Gastroesophageal sphincter (tissue), 4 donors: ENCODE results near the gene WDR82. TPM values are rescaled to one million over a fixed set of nuclear protein-coding genes. Genes with fewer than 3 reads are reported as not detected.

ENCODE experiments used
- ATAC-seq: fragments of 150-250 bp; one replicate; pipeline ENCODE4 v1.9.1; 2016; ENCODE audit warnings: mild to moderate bottlenecking, moderate library complexity
- H3K27ac ChIP-seq, 4 donors: fragments of 200-600 bp; sonication (generic) in 3 of 4; 1 replicate in 3 of 4; 2 replicates in 1 of 4; pipeline ENCODE4 v1.5.1; 2016 to 2019
- H3K27me3 ChIP-seq: fragments of 200-600 bp; sonication (generic); one replicate; pipeline ENCODE4 v1.5.1; 2019
- H3K36me3 ChIP-seq, 2 donors: fragments of 200-600 bp; sonication (generic); one replicate each; pipeline ENCODE4 v1.5.1; 2019; ENCODE audit warnings: control low read depth in 1 of 2
- H3K4me1 ChIP-seq, 3 donors: fragments of 200-600 bp; sonication (generic); 1 replicate in 2 of 3; 2 replicates in 1 of 3; pipeline ENCODE4 v1.5.1; 2016 to 2019; ENCODE audit warnings: control low read depth in 2 of 3
- H3K4me3 ChIP-seq, 2 donors: fragments of 200-600 bp; sonication (generic); one replicate each; pipeline ENCODE4 v1.5.1; 2019; ENCODE audit warnings: mild to moderate bottlenecking in 1 of 2, moderate library complexity in 1 of 2
- H3K9me3 ChIP-seq, 3 donors: fragments of 200-600 bp; sonication (generic); one replicate each; pipeline ENCODE4 v1.5.1; 2017 to 2019; ENCODE audit warnings: control low read depth in 2 of 3
- EP300 ChIP-seq: sonication (generic); formaldehyde crosslinking; IDR thresholded peaks from one replicate; pipeline ENCODE4 v1.6.1; 2017; ENCODE audit warnings: antibody characterized with exemption, mild to moderate bottlenecking
- POLR2A ChIP-seq, 2 donors: fragments of 450-650 bp; IDR thresholded peaks; one replicate each; pipeline ENCODE4 v1.6.1; 2017; ENCODE audit warnings: antibody characterized with exemption in 2 of 2, mild to moderate bottlenecking in 2 of 2, moderate library complexity in 1 of 2
- POLR2AphosphoS5 ChIP-seq: sonication (generic); formaldehyde crosslinking; IDR thresholded peaks from one replicate; pipeline ENCODE4 v1.6.1; 2017; ENCODE audit warnings: antibody characterized with exemption
- WGBS, 2 donors: methylation state at CpG; one replicate each; pipeline ENCODE4 v1.1.5; 2018; ENCODE audit warnings: low coverage in 1 of 2; 5-methylcytosine and 5-hydroxymethylcytosine counted together
- total RNA-seq, 4 donors: library from RNA; depleted of rRNA; stranded (reverse); fragments of >200 nt; gene quantifications; one replicate each; pipeline ENCODE4 v1.1.0, GENCODE V29; 2016
- TF ChIP-seq, protein P1 (sequence below), 4 experiments: fragments of 200-600 bp in 2 of 4; fragments of 450-650 bp in 2 of 4; sonication (generic) in 1 of 4; IDR thresholded peaks; one replicate each; pipeline ENCODE4 v1.5.1; 2017 to 2019; ENCODE audit warnings: antibody characterized with exemption in 4 of 4, mild to moderate bottlenecking in 2 of 4, moderate library complexity in 2 of 4

The WDR82 gene
- total RNA-seq, 4 donors from 2014 or later: 63.7 to 92.0 (median 86.7) TPM

DNA sequence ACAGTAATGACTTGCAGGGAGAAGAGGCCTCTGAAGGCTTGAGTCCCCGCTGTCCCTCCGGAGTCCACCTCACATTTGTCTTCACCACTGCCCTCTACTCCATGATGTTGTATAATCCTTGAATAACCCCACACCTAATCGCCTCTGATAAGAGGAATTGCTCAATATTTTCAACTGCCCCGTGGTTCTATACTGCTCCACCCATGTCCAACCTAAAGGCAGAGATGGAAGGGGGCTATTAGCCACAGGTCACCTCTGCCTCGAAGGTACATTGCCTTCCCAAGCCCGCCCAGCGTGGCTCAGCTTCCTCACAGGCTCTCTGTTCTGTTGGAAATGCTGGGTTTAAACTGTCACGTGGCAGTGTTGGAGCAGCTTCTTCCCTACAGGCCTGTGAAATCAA is 65.4 kb downstream of the WDR82 start:
- Histone ChIP-seq H3K27ac (no peak overlapping the region), H3K9me3 (no peaks in the 10 kb centered on the region), H3K36me3 (peaks cover 9 to 78% of the 10 kb centered on the region in 2 donors), H3K27me3 (no peaks in the 10 kb centered on the region), H3K4me1 (peaks cover 0 to 21% (median 11%) of the 10 kb centered on the region in 3 donors), H3K4me3 (no peak overlapping the region)
- TF ChIP-seq POLR2AphosphoS5 (no peak), EP300 (no peak)
- WGBS, 2 donors: 69 to 76% methylated on average over 5 to 6 of the region's 8 CpGs
- no peak for ATAC-seq

DNA sequence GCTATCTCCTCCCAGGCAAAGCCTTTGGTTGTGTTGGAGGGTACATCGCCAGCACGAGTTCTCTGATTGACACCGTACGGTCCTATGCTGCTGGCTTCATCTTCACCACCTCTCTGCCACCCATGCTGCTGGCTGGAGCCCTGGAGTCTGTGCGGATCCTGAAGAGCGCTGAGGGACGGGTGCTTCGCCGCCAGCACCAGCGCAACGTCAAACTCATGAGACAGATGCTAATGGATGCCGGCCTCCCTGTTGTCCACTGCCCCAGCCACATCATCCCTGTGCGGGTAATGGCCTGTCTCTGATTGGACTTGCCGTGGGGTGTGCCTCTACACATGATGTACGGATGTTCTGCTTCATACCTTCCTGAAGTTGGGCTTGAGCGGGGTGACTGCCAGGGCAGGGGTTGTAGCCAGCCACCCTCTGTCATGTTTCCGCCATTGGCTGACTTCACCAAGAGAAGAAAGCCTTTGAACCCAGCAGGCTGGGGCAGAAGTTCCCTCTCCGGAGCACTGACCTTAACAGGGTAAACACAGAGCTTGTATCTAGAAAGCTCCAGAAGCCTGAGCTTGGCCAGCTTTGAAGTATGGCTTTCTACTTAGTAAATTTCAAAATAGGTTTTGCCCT is 67.1 kb downstream of the WDR82 start:
- no peak for ATAC-seq
- TF ChIP-seq, protein P1, sequence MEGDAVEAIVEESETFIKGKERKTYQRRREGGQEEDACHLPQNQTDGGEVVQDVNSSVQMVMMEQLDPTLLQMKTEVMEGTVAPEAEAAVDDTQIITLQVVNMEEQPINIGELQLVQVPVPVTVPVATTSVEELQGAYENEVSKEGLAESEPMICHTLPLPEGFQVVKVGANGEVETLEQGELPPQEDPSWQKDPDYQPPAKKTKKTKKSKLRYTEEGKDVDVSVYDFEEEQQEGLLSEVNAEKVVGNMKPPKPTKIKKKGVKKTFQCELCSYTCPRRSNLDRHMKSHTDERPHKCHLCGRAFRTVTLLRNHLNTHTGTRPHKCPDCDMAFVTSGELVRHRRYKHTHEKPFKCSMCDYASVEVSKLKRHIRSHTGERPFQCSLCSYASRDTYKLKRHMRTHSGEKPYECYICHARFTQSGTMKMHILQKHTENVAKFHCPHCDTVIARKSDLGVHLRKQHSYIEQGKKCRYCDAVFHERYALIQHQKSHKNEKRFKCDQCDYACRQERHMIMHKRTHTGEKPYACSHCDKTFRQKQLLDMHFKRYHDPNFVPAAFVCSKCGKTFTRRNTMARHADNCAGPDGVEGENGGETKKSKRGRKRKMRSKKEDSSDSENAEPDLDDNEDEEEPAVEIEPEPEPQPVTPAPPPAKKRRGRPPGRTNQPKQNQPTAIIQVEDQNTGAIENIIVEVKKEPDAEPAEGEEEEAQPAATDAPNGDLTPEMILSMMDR (IDR thresholded peaks at IDR 0.05): no peak
- no peak for TF ChIP-seq EP300
- no peak for TF ChIP-seq POLR2A (IDR thresholded peaks at IDR 0.05)
- TF ChIP-seq POLR2AphosphoS5: no peak

DNA sequence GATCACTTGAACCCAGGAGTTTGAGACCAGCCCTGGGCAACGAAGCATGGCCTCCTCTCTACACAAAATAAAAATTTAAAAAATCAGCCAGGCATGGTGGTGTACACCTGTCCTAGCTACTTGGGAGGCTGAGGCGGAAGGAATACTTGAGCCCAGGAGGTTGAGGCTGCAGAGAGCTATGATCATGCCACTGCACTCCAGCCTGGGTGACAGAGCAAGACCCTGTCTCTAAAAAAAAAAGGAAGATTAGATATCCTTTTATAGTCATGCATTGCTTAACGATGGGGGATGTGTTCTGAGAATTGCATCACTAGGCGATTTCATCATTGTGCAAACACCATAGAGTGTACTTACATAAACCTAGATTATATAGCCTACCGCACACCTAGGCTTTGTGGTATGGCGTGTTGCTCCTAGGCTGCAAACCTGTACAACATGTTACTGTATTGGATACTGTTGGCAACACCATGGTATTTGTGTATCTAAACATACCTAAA is 67.9 kb downstream of the WDR82 start:
- Histone ChIP-seq H3K9me3 (no peaks in the 10 kb centered on the region), H3K36me3 (peaks cover 15 to 100% of the 10 kb centered on the region in 2 donors), H3K27ac (no peak overlapping the region), H3K27me3 (no peaks in the 10 kb centered on the region), H3K4me1 (no peaks in the 10 kb centered on the region), H3K4me3 (no peak overlapping the region)
- TF ChIP-seq EP300 (no peak), POLR2AphosphoS5 (no peak)
- TF ChIP-seq, protein P1 (IDR thresholded peaks at IDR 0.05): no peak
- 73 to 89% methylated on average over 6 of the region's 6 CpGs for WGBS, 2 donors
- ATAC-seq: no peak

More for the DNA sequence above, 67.1 kb downstream of the WDR82 start:
- H3K9me3 ChIP-seq: no peaks in the 10 kb centered on the region
- H3K4me3 ChIP-seq: no peak overlapping the region
- H3K27me3 ChIP-seq: no peaks in the 10 kb centered on the region
- H3K36me3 ChIP-seq: peaks cover 12 to 94% of the 10 kb centered on the region in 2 donors
- H3K4me1 ChIP-seq: peaks cover 0 to 5% (median 4%) of the 10 kb centered on the region in 3 donors
- H3K27ac ChIP-seq: no peak overlapping the region
- WGBS, 2 donors: 88% methylated on average over 9 of the region's 18 CpGs; no CpG with 5 or more reads in 1 of the 2 donors

DNA sequence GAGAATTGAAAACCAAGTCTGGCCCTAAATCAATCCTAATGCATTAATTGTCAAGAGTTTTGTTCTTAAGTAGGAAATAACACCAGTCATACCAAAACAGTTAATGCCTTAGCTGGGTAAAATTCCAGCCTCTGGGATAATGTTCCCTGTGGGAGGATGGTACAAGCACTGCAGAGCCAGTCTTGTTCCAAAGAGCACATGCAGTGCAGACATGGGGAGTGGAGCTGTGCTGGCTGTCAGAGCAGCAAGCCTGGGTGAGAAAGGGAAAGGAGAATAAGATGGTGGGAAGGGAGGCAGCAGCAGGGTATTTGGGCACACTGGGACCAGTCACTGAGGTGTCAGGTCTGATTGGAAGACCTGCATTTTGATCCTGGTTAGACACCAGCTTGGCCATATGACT is 68.4 kb downstream of the WDR82 start:
- TF ChIP-seq, protein P1 (IDR thresholded peaks at IDR 0.05): no peak
- TF ChIP-seq EP300 (no peak), POLR2AphosphoS5 (no peak), POLR2A (IDR thresholded peaks at IDR 0.05) (no peak)
- Histone ChIP-seq H3K4me1 (no peaks in the 10 kb centered on the region), H3K27ac (no peak overlapping the region), H3K4me3 (no peak overlapping the region), H3K9me3 (no peaks in the 10 kb centered on the region), H3K27me3 (no peaks in the 10 kb centered on the region), H3K36me3 (peaks cover 15 to 100% of the 10 kb centered on the region in 2 donors)
- ATAC-seq: no peak

DNA sequence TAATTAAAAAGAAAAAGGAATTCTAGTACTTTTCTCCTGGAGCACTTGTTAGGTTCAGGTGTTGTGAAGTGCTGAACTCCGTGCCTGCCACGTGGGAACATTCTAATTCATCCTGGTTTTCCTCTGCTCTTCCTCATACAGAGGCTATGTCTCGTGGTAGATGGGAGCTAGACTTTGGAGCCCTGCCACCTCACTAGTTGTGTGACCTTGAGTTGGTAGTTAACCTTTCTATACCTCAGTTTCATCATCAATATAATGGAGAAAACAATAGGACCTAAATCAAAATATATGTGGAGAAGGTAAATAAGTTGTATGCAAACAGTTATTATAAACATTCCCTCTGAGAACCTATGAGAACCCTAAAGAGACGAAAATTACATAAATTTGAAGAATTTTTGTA is 69.9 kb downstream of the WDR82 start:
- Histone ChIP-seq H3K4me1 (no peaks in the 10 kb centered on the region), H3K27ac (no peak overlapping the region), H3K4me3 (no peak overlapping the region), H3K9me3 (no peaks in the 10 kb centered on the region), H3K27me3 (no peaks in the 10 kb centered on the region), H3K36me3 (peaks cover 15 to 100% of the 10 kb centered on the region in 2 donors)
- no peak for ATAC-seq
- TF ChIP-seq POLR2AphosphoS5: no peak
- TF ChIP-seq, protein P1 (IDR thresholded peaks at IDR 0.05): no peak
- TF ChIP-seq EP300: no peak
- TF ChIP-seq POLR2A (IDR thresholded peaks at IDR 0.05): no peak
- 80 to 86% methylated on average over 2 to 4 of the region's 4 CpGs for WGBS, 2 donors
